ENCODE measurements around the gene CTNND1.
A peak's percentile ranks its signal among the peaks of the same experiment; 100 is the strongest.

Gene CTNND1

DNA sequence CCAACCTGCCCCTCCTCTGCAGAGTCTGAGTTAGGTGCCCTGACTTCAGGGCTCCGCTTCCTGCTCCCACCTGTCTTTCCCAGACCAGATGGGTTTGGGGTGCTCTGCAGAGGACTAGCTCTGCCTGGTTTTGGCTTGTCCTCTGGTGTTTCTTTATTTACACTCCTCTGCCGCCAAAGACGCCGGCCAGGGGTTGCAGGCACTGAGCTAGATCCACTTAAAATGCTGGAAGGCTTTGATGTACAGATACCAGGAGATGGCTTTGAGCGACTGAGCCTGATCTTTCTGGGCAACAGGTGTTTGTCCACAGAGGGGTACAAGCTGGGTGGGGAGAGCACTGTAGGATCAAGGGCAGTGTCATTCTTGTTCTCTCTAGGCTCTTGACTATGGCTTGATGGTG is 16.4 kb upstream of the CTNND1 start:
- H3K27ac Mint-ChIP-seq: peak overlapping the region; percentile 57 to 65

GRCh38 chr11:57746920-57747319 is 14.7 kb upstream of the CTNND1 start:
- Mint-ChIP-seq H3K4me1 (peaks cover 61% of the 10 kb centered on the region), H3K27me3 (no peaks in the 10 kb centered on the region), H3K27ac (peak overlapping the region; percentile 65 to 87), H3K9me3 (no peaks in the 10 kb centered on the region), H3K4me3 (no peak overlapping the region)
- DNase-seq: no peak
- peak; percentile 38 for ATAC-seq

More for the DNA sequence above, 16.4 kb upstream of the CTNND1 start:
- no peak for ATAC-seq
- no peak for DNase-seq
- no peaks in the 10 kb centered on the region for H3K27me3 Mint-ChIP-seq
- H3K4me1 Mint-ChIP-seq: peaks cover 72% of the 10 kb centered on the region
- no peak overlapping the region for H3K4me3 Mint-ChIP-seq
- H3K9me3 Mint-ChIP-seq: no peaks in the 10 kb centered on the region

GRCh38 chr11:57751176-57751575 is 10.4 kb upstream of the CTNND1 start:
- Mint-ChIP-seq H3K4me1 (peaks cover 25% of the 10 kb centered on the region), H3K27ac (no peak overlapping the region), H3K27me3 (no peaks in the 10 kb centered on the region), H3K4me3 (no peak overlapping the region), H3K9me3 (no peaks in the 10 kb centered on the region)
- DNase-seq (no peak), ATAC-seq (no peak)

DNA sequence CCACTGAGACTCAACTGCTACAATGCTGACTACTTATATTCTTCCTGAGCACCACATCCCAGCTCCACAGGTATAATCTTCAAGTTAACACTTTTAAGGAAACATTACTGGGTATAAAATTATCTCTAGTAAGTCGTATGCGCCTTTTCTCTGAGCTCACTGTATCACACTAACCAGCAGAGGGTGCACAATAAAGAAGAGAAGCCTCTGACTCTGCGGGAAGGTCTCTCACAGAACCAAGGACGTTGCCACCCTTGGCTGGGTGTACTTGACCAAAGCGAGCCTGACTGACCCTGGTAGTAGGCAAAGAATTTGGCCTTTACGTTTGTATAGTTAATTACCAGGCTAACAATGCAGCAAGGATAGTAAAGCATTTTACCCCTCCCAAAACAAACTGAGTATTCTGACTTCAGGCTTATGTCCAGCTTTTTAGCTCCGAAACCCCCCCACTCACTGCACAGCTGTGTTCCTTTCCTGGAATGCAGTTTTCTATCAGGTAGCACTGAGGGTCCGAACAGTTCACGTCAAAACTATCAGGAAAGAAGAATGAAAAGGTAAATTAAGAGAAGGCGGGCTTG is 9.8 kb upstream of the CTNND1 start, which contains the start of gene BTBD18:
TSS of gene BTBD18 (minus strand) at position 144 of the 578 bp plus-strand sequence. CDS start 631 bp downstream, outside the sequence.
- DNase-seq (no peak), ATAC-seq (peak; percentile 45)
- Mint-ChIP-seq H3K27me3 (no peaks in the 10 kb centered on the region), H3K27ac (no peak within 1 kb of the TSS), H3K4me1 (peaks cover 19% of the 10 kb centered on the region), H3K9me3 (no peaks in the 10 kb centered on the region), H3K4me3 (no peak within 1 kb of the TSS)

DNA sequence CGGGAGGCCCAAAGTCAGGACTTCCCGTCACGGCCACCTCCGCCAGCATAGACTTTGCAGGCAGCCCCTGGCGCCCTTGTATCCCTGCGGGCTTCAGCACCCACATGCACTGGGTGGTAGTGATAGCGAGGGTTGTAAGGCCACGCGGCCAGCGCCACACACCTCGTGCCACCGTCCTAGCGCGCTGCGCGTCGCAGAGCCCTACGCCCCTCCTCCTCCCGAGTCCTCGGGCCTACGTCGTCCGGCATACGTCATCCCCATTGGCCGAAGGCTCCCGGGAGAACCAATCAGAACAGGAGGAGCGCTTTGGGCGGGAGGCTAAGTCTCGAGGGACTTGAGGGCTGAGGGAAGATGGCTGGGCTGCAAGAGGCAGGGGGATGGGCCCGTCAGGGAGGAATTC is 8.6 kb upstream of the CTNND1 start:
- peaks cover 10% of the 10 kb centered on the region for H3K4me1 Mint-ChIP-seq
- H3K9me3 Mint-ChIP-seq: no peaks in the 10 kb centered on the region
- ATAC-seq (peak; percentile 57), DNase-seq (no peak)
- H3K27ac Mint-ChIP-seq: no peak overlapping the region
- no peak overlapping the region for H3K4me3 Mint-ChIP-seq
- no peaks in the 10 kb centered on the region for H3K27me3 Mint-ChIP-seq

GRCh38 chr11:57758174-57758573 is 3.4 kb upstream of the CTNND1 start:
- H3K4me3 Mint-ChIP-seq: no peak overlapping the region
- H3K4me1 Mint-ChIP-seq: peaks cover 10% of the 10 kb centered on the region
- H3K27me3 Mint-ChIP-seq: no peaks in the 10 kb centered on the region
- no peaks in the 10 kb centered on the region for H3K9me3 Mint-ChIP-seq
- DNase-seq (no peak), ATAC-seq (no peak)
- no peak overlapping the region for H3K27ac Mint-ChIP-seq

- Mint-ChIP-seq H3K27ac (peak overlapping the region; percentile 55 to 90), H3K4me3 (peak overlapping the region; percentile 82 to 93), H3K9me3 (no peaks in the 10 kb centered on the region), H3K4me1 (peaks cover 31% of the 10 kb centered on the region), H3K27me3 (no peaks in the 10 kb centered on the region)
- ATAC-seq (no peak), DNase-seq (no peak)
Measured at GRCh38 chr11:57762235-57762861, 746 bp downstream of the CTNND1 start.

GRCh38 chr11:57763568-57763967 is 2.0 kb downstream of the CTNND1 start:
- Mint-ChIP-seq H3K9me3 (no peaks in the 10 kb centered on the region), H3K27me3 (no peaks in the 10 kb centered on the region), H3K27ac (no peak overlapping the region), H3K4me3 (peak overlapping the region in 1 of 2 donors; percentile 31), H3K4me1 (peaks cover 31% of the 10 kb centered on the region)
- DNase-seq (no peak), ATAC-seq (no peak)

- Mint-ChIP-seq H3K27me3 (no peaks in the 10 kb centered on the region), H3K4me1 (peaks cover 31% of the 10 kb centered on the region), H3K9me3 (no peaks in the 10 kb centered on the region), H3K4me3 (no peak overlapping the region), H3K27ac (no peak overlapping the region)
- ATAC-seq (no peak), DNase-seq (no peak)
Measured at GRCh38 chr11:57764021-57764420, 2.4 kb downstream of the CTNND1 start.

- Mint-ChIP-seq H3K27me3 (no peaks in the 10 kb centered on the region), H3K4me1 (peaks cover 31% of the 10 kb centered on the region), H3K4me3 (no peak overlapping the region), H3K9me3 (no peaks in the 10 kb centered on the region), H3K27ac (no peak overlapping the region)
- no peak for ATAC-seq
- no peak for DNase-seq
Measured at GRCh38 chr11:57764566-57764965, 3.0 kb downstream of the CTNND1 start.

DNA sequence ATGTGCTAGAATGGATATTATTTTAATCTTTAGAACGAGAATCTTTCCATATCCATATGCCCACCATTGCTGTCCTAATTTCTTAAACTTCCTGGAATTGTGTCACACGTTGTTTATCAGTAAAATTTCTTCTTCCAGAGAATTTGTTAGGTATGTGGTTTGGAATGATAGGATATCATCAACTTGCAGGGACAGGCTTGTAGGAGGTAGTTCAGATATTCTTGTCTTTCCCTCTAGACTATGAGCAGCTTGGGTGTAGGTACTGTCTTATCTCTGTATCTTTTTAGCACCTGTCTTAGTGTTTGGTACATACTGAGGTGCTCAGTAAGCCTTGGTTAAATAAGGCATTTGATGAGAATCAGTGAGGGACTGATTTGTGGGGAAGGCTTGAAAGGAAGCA is 3.4 kb downstream of the CTNND1 start:
- no peak overlapping the region for H3K4me3 Mint-ChIP-seq
- ATAC-seq: no peak
- peaks cover 31% of the 10 kb centered on the region for H3K4me1 Mint-ChIP-seq
- H3K27me3 Mint-ChIP-seq: no peaks in the 10 kb centered on the region
- no peak for DNase-seq
- H3K9me3 Mint-ChIP-seq: no peaks in the 10 kb centered on the region
- H3K27ac Mint-ChIP-seq: no peak overlapping the region

- Mint-ChIP-seq H3K4me3 (no peak overlapping the region), H3K27ac (no peak overlapping the region), H3K9me3 (no peaks in the 10 kb centered on the region), H3K4me1 (no peaks in the 10 kb centered on the region), H3K27me3 (no peaks in the 10 kb centered on the region)
- no peak for DNase-seq
- ATAC-seq: no peak
Measured at GRCh38 chr11:57770793-57771192, 9.2 kb downstream of the CTNND1 start.

DNA sequence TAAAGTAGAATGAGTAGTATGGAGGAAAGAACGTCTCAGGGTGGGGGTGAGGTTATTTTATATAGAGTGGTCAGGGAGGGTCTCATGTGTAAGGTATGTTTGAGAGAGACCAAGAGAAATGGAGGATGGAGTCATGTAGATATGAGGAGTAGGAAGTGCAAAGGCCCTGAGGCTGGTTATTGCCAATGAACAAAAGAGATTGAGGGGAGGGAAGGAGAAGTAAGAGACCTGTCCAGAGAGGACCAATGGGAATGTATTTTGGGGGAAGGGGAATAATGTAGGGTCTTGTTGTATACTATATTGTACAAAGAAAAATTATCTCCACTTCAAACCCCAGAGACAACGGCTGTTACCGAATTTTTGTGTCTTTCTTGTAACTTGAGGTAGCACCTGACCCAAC is 9.8 kb downstream of the CTNND1 start:
- no peaks in the 10 kb centered on the region for H3K9me3 Mint-ChIP-seq
- no peak overlapping the region for H3K27ac Mint-ChIP-seq
- no peaks in the 10 kb centered on the region for H3K27me3 Mint-ChIP-seq
- ATAC-seq (no peak), DNase-seq (no peak)
- H3K4me1 Mint-ChIP-seq: no peaks in the 10 kb centered on the region
- H3K4me3 Mint-ChIP-seq: no peak overlapping the region

DNA sequence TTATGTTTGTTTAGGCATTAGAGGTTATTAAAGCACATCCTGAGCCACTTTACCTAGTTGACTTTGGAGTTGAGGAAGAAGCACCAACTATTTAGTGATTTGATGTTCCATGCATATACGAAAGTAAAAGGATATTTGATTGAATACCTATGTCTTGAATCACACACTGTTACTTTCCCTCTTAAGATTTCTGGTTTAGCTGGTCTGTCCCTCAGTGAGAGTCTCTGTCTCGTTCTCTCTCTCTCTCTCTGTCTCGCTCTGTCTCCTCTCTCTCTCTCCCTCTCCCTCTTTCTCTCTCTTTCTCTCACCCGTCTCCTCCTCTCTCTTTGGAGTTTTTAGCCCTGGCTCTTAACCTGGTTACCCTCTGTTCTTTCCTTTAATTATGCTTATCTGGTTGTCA is 11.0 kb downstream of the CTNND1 start:
- no peaks in the 10 kb centered on the region for H3K9me3 Mint-ChIP-seq
- no peak overlapping the region for H3K4me3 Mint-ChIP-seq
- no peaks in the 10 kb centered on the region for H3K4me1 Mint-ChIP-seq
- ATAC-seq (no peak), DNase-seq (no peak)
- H3K27me3 Mint-ChIP-seq: no peaks in the 10 kb centered on the region
- no peak overlapping the region for H3K27ac Mint-ChIP-seq

DNA sequence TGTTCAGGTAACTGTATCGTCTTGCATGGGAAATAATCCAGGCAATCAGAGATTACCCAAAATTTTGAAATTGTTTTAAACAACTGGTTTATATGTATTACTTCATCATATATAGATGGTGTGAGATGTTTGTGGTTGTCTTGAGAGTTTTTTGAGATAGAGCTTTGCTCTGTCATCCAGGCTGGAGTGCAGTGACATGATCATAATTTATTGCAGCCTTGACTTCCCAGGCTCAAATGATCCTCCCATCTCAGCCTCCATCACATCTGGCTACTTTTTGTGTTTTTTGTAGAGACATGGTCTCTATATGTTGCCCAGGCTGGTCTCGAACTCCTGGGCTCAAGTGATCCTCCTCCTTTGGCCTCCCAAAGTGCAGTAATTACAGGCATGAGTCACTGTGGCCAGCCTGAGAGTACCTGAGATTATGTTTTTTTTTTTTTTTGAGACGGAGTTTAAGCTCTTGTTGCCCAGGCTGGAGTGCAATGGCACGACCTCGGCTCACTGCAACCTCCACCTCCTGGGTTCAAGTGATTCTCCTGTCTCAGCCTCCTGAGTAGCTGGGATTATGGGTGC is 11.5 kb downstream of the CTNND1 start:
- no peak overlapping the region for H3K4me3 Mint-ChIP-seq
- no peak overlapping the region for H3K27ac Mint-ChIP-seq
- DNase-seq: no peak
- no peaks in the 10 kb centered on the region for H3K9me3 Mint-ChIP-seq
- peaks cover 1% of the 10 kb centered on the region for H3K4me1 Mint-ChIP-seq
- ATAC-seq: no peak
- H3K27me3 Mint-ChIP-seq: no peaks in the 10 kb centered on the region

- H3K27me3 Mint-ChIP-seq: no peaks in the 10 kb centered on the region
- ATAC-seq: no peak
- H3K27ac Mint-ChIP-seq: no peak overlapping the region
- H3K4me1 Mint-ChIP-seq: peaks cover 16% of the 10 kb centered on the region
- H3K4me3 Mint-ChIP-seq: no peak overlapping the region
- H3K9me3 Mint-ChIP-seq: no peaks in the 10 kb centered on the region
- no peak for DNase-seq
Measured at GRCh38 chr11:57775491-57775890, 13.9 kb downstream of the CTNND1 start.

Measured in stimulated activated naive CD8-positive, alpha-beta T cell treated with anti-CD3 and anti-CD28 coated beads, Interleukin-15, amount 100 ng/mL, for 72 hours (primary cell).